HepG2 (cell line): ENCODE measurements around the gene KDM5A. TPM values are rescaled to one million over a fixed set of nuclear protein-coding genes. Genes with fewer than 3 reads are reported as not detected.

Experiments
- ATAC-seq: fragments of 200-7000 bp; cut with Tn5 transposase; 3 replicates; pipeline ENCODE4 v1.9.1; 2020; ENCODE audit warnings: mild to moderate bottlenecking, moderate library complexity
- BruUV-seq: library from RNA; stranded (reverse); fragments of 400-500 nt; replicated peaks from 2 replicates; lab custom pipeline; 2021; lab: Mats Ljungman, UMichigan
- CTCF ChIA-PET: fragments of 300-600 bp; formaldehyde crosslinking; extraction: SDS; loops from one replicate; lab custom pipeline; 2021; ENCODE audit warnings: low total read pairs, inconsistent platforms, low intra/inter-chr PET ratio; lab: Yijun Ruan, JAX
- POLR2A ChIA-PET: fragments of 350-600 bp; sonication (Branson Sonifier 250); formaldehyde crosslinking; loops from one replicate; lab custom pipeline; 2020; ENCODE audit warnings: antibody characterized with exemption, inconsistent platforms; lab: Yijun Ruan, JAX
- DNase-seq: peaks from one replicate; pipeline ENCODE4 v3.0.0-alpha.2; 2015; ENCODE audit warnings: low spot score
- FAIRE-seq: peaks from 3 replicates; lab custom pipeline; 2011; peaks lifted over from hg19 to GRCh38; lab: Jason Lieb, UNC
- H2AFZ ChIP-seq: one replicate; pipeline ENCODE4 v1.6.1; 2011; ENCODE audit warnings: low read length, inconsistent platforms
- H3K27ac ChIP-seq: fragments of 300-600 bp; 3 replicates; pipeline ENCODE4 v1.8.0; 2011; ENCODE audit warnings: mixed run types, mild to moderate bottlenecking, mixed read lengths, low read length, inconsistent platforms; ENCODE audit not compliant: insufficient read depth; ENCODE audit errors: extremely low read length
- H3K27me3 ChIP-seq, 2 experiments: fragments of 200-600 bp in 1 of 2; 2 replicates in 1 of 2; 3 replicates in 1 of 2; pipeline versions ENCODE4 v1.6.0 to v1.8.0; 2011; ENCODE audit warnings: low read length in 2 of 2, mild to moderate bottlenecking in 2 of 2, moderate library complexity in 2 of 2, inconsistent platforms in 1 of 2; ENCODE audit not compliant: insufficient read depth in 2 of 2, control insufficient read depth in 1 of 2
- H3K36me3 ChIP-seq, 2 experiments: fragments of 200-600 bp in 1 of 2; replicated peaks in 1 of 2; 2 replicates in 1 of 2; 3 replicates in 1 of 2; pipeline versions ENCODE4 v1.5.1 to v1.8.0; 2011; ENCODE audit warnings: low read length in 2 of 2, inconsistent platforms in 1 of 2; ENCODE audit not compliant: insufficient read depth in 2 of 2, control insufficient read depth in 1 of 2
- H3K4me1 ChIP-seq: 2 replicates; pipeline ENCODE4 v1.5.1; 2012; ENCODE audit warnings: low read length, inconsistent platforms; ENCODE audit not compliant: insufficient read depth
- H3K4me2 ChIP-seq: 2 replicates; pipeline ENCODE4 v1.6.0; 2011; ENCODE audit warnings: low read depth, low read length, inconsistent platforms
- H3K4me3 ChIP-seq, 3 experiments: fragments of 200-600 bp in 1 of 3; sonication (generic), shearing (Covaris generic) in 1 of 3; replicated peaks in 1 of 3; 2 replicates each; pipeline ENCODE4 v1.5.1; 2011 to 2016; ENCODE audit warnings: low read length in 3 of 3, inconsistent platforms in 2 of 3, low read depth in 2 of 3, mild to moderate bottlenecking in 2 of 3, control low read depth in 1 of 3, mixed read lengths in 1 of 3; ENCODE audit not compliant: insufficient read depth in 1 of 3
- H3K79me2 ChIP-seq: one replicate; pipeline ENCODE4 v1.6.1; 2011; ENCODE audit warnings: low read length, inconsistent platforms; ENCODE audit not compliant: insufficient read depth
- H3K9ac ChIP-seq: 2 replicates; pipeline ENCODE4 v1.6.0; 2011; ENCODE audit warnings: mild to moderate bottlenecking, low read depth, low read length, inconsistent platforms; ENCODE audit not compliant: insufficient read depth
- H3K9me3 ChIP-seq: 2 replicates; pipeline ENCODE4 v1.5.1; 2012; ENCODE audit warnings: mild to moderate bottlenecking, low read length
- H4K20me1 ChIP-seq: 2 replicates; pipeline ENCODE4 v1.6.0; 2011; ENCODE audit warnings: inconsistent platforms, mild to moderate bottlenecking, low read length, moderate library complexity; ENCODE audit not compliant: insufficient read depth
- ATAD3A ChIP-seq: sonication (generic); formaldehyde crosslinking; IDR thresholded peaks from 2 replicates; pipeline ENCODE4 v1.4.0; 2020; ENCODE audit warnings: missing genetic modification reagents
- CCDC6 ChIP-seq: sonication (generic); formaldehyde crosslinking; IDR thresholded peaks from 2 replicates; pipeline ENCODE4 v1.8.1; 2022; ENCODE audit warnings: mild to moderate bottlenecking, missing genetic modification reagents, moderate library complexity
- CEBPB ChIP-seq: IDR thresholded peaks from 2 replicates; pipeline ENCODE4 v1.6.1; 2011; ENCODE audit warnings: low read depth, low read length, improper control_type of control experiment, borderline replicate concordance
- KDM2A ChIP-seq: sonication (generic); formaldehyde crosslinking; IDR thresholded peaks from 2 replicates; pipeline ENCODE4 v1.4.0; 2020; ENCODE audit warnings: low read depth, missing genetic modification reagents, borderline replicate concordance
- KMT2A ChIP-seq: sonication (generic); formaldehyde crosslinking; IDR thresholded peaks from 2 replicates; pipeline ENCODE4 v1.4.0; 2020; ENCODE audit warnings: missing genetic modification reagents
- NFYB ChIP-seq: sonication (generic); formaldehyde crosslinking; IDR thresholded peaks from 2 replicates; pipeline ENCODE4 v1.4.0; 2020; ENCODE audit warnings: missing genetic modification reagents
- SPEN ChIP-seq: sonication (generic); formaldehyde crosslinking; IDR thresholded peaks from 2 replicates; pipeline ENCODE4 v1.5.1; 2020; ENCODE audit warnings: low read depth, mild to moderate bottlenecking, missing genetic modification reagents
- STAG1 ChIP-seq: sonication (generic); formaldehyde crosslinking; IDR thresholded peaks from 2 replicates; pipeline ENCODE4 v1.4.0; 2020; ENCODE audit warnings: missing genetic modification reagents
- ZNF230 ChIP-seq: sonication (generic); formaldehyde crosslinking; IDR thresholded peaks from 2 replicates; pipeline ENCODE4 v1.4.0; 2020; ENCODE audit warnings: mild to moderate bottlenecking, missing genetic modification reagents
- ZNF605 ChIP-seq: sonication (generic); formaldehyde crosslinking; IDR thresholded peaks from 2 replicates; pipeline ENCODE4 v1.8.0; 2022; ENCODE audit warnings: mild to moderate bottlenecking, missing genetic modification reagents
- ZNF629 ChIP-seq: sonication (generic); formaldehyde crosslinking; conservative IDR thresholded peaks from 2 replicates; pipeline ENCODE4 v1.5.0; 2020; ENCODE audit warnings: missing genetic modification reagents
- WGBS: methylation state at CpG from one replicate; pipeline ENCODE4 v1.1.6; 2017; ENCODE audit warnings: low lambda C conversion rate; 5-methylcytosine and 5-hydroxymethylcytosine counted together
- in situ Hi-C: cut with HindIII; loops from 2 replicates; pipeline ENCODE4 v1.10.0; 2017; ENCODE audit warnings: low pct_unique_long_range_greater_than_20kb; ENCODE audit not compliant: extremely low pct_ligation_motif_present
- intact Hi-C: fragments of 100-400 bp; cut with micrococcal nuclease; formaldehyde crosslinking; loops from one replicate; pipeline ENCODE4 v1.10.0; 2022; ENCODE audit not compliant: unreplicated experiment
- polyA plus RNA-seq, 8 experiments: library from polyadenylated mRNA; depleted of rRNA in 3 of 8; stranded (reverse) in 7 of 8; unstranded in 1 of 8; fragments of >200 nt; fragmentation: Illumina TruSeq in 4 of 8; extraction: Trizol in 4 of 8; gene quantifications; 2 replicates each; pipeline versions ENCODE4 v1.2.1 to v1.2.3, GENCODE V29; 2011 to 2016; ENCODE audit warnings: low read depth in 4 of 8, missing spikeins in 1 of 8, mixed read lengths in 1 of 8; ENCODE audit not compliant: insufficient read depth in 1 of 8
- total RNA-seq, 5 experiments: library from RNA; depleted of rRNA; stranded (reverse); fragments of >200 nt; fragmentation: Illumina TruSeq; extraction: Trizol; gene quantifications; 2 replicates each; pipeline ENCODE4 v1.2.3, GENCODE V29; 2016; ENCODE audit warnings: low read depth in 1 of 5
- TF ChIP-seq, protein P1 (sequence below): sonication (generic); formaldehyde crosslinking; IDR thresholded peaks from 2 replicates; pipeline ENCODE4 v1.4.0; 2020; ENCODE audit warnings: missing genetic modification reagents
- TF ChIP-seq, protein P2 (sequence below): sonication (generic); formaldehyde crosslinking; IDR thresholded peaks from 2 replicates; pipeline ENCODE4 v1.5.1; 2020; ENCODE audit warnings: missing genetic modification reagents, mild to moderate bottlenecking, borderline replicate concordance

Gene KDM5A
- total and polyA plus RNA-seq, 2 of the 13 experiments (the other 11 are each of a cell fraction or from before 2014, with no cell fraction given), result 12.0 to 29.2 TPM

GRCh38 chr12:293199-293598 is 95.9 kb downstream of the KDM5A start:
- no peak for DNase-seq
- Histone ChIP-seq H3K4me3 (no peak overlapping the region), H3K4me1 (peaks cover 7% of the 10 kb centered on the region), H3K9ac (no peak overlapping the region), H3K9me3 (no peaks in the 10 kb centered on the region), H3K27me3 (no peaks in the 10 kb centered on the region), H3K79me2 (no peaks in the 10 kb centered on the region), H4K20me1 (no peaks in the 10 kb centered on the region), H3K36me3 (peaks cover 10 to 56% of the 10 kb centered on the region in 2 experiments), H2AFZ (no peak overlapping the region), H3K4me2 (no peak overlapping the region), H3K27ac (no peak overlapping the region)
- over 99% methylated on average over 5 of the region's 5 CpGs for WGBS
- ATAC-seq, result no peak
- no TSS peak for BruUV-seq
- in situ Hi-C loops (no loop called here), intact Hi-C loops (no loop called here)
- POLR2A ChIA-PET, result no interaction called here
- CTCF ChIA-PET, result no interaction called here
- peak; percentile 74 for TF ChIP-seq CEBPB
- no peak for TF ChIP-seq ZNF230 (CRISPR knock-in tag)
- no peak for FAIRE-seq

GRCh38 chr12:292186-292585 is 96.9 kb downstream of the KDM5A start:
- Histone ChIP-seq H2AFZ (no peak overlapping the region), H3K36me3 (peaks cover 10 to 64% of the 10 kb centered on the region in 2 experiments), H3K4me2 (no peak overlapping the region), H3K27me3 (no peaks in the 10 kb centered on the region), H4K20me1 (no peaks in the 10 kb centered on the region), H3K4me1 (peaks cover 7% of the 10 kb centered on the region), H3K4me3 (no peak overlapping the region), H3K27ac (no peak overlapping the region), H3K9me3 (no peaks in the 10 kb centered on the region), H3K79me2 (no peaks in the 10 kb centered on the region), H3K9ac (no peak overlapping the region)
- FAIRE-seq, result no peak
- in situ Hi-C loops (no loop called here), intact Hi-C loops (no loop called here)
- CTCF ChIA-PET, result no interaction called here
- POLR2A ChIA-PET, result no interaction called here
- BruUV-seq, result no TSS peak
- 100% methylated on average over 1 of the region's 1 CpG for WGBS
- no peak for DNase-seq
- no peak for TF ChIP-seq ZNF629 (CRISPR knock-in tag)
- TF ChIP-seq ZNF605 (CRISPR knock-in tag), result no peak
- TF ChIP-seq SPEN (CRISPR knock-in tag), result no peak
- TF ChIP-seq, protein P1, sequence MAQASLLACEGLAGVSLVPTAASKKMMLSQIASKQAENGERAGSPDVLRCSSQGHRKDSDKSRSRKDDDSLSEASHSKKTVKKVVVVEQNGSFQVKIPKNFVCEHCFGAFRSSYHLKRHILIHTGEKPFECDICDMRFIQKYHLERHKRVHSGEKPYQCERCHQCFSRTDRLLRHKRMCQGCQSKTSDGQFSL (CRISPR knock-in tag), result no peak
- TF ChIP-seq, protein P2, sequence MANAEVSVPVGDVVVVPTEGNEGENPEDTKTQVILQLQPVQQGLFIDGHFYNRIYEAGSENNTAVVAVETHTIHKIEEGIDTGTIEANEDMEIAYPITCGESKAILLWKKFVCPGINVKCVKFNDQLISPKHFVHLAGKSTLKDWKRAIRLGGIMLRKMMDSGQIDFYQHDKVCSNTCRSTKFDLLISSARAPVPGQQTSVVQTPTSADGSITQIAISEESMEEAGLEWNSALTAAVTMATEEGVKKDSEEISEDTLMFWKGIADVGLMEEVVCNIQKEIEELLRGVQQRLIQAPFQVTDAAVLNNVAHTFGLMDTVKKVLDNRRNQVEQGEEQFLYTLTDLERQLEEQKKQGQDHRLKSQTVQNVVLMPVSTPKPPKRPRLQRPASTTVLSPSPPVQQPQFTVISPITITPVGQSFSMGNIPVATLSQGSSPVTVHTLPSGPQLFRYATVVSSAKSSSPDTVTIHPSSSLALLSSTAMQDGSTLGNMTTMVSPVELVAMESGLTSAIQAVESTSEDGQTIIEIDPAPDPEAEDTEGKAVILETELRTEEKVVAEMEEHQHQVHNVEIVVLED (CRISPR knock-in tag), result no peak
- no peak for TF ChIP-seq CCDC6 (CRISPR knock-in tag)
- no peak for TF ChIP-seq KDM2A (CRISPR knock-in tag)
- no peak for TF ChIP-seq STAG1 (CRISPR knock-in tag)
- TF ChIP-seq KMT2A (CRISPR knock-in tag), result no peak
- TF ChIP-seq ATAD3A (CRISPR knock-in tag), result no peak
- no peak for TF ChIP-seq NFYB (CRISPR knock-in tag)
- ATAC-seq, result no peak
